BJ (cell line): ENCODE measurements around the gene PLA1A. TPM values are rescaled to one million over a fixed set of nuclear protein-coding genes. Genes with fewer than 3 reads are reported as not detected.

Experiments
- CTCF ChIA-PET: fragments of 350-600 bp; formaldehyde crosslinking; extraction: SDS; loops from one replicate; lab custom pipeline; 2021; ENCODE audit warnings: antibody characterized with exemption, inconsistent platforms; lab: Yijun Ruan, JAX
- POLR2A ChIA-PET: fragments of 300-600 bp; sonication (Branson Sonifier 250); formaldehyde crosslinking; extraction: SDS; loops from one replicate; lab custom pipeline; 2021; ENCODE audit warnings: antibody characterized with exemption; lab: Charles Lee
- DNase-seq: peaks from one replicate; pipeline ENCODE4 v3.0.0-alpha.2; 2011; ENCODE audit warnings: low read depth
- H3K27me3 ChIP-seq: 2 replicates; pipeline ENCODE4 v1.6.0; 2011; ENCODE audit warnings: low read length; ENCODE audit not compliant: control insufficient read depth, insufficient read depth
- H3K36me3 ChIP-seq: 2 replicates; pipeline ENCODE4 v1.5.1; 2011; ENCODE audit warnings: low read length; ENCODE audit not compliant: control insufficient read depth, insufficient read depth
- H3K4me3 ChIP-seq: 2 replicates; pipeline ENCODE4 v1.5.1; 2011; ENCODE audit warnings: low read depth, mild to moderate bottlenecking, control low read depth, low read length
- CTCF ChIP-seq: IDR thresholded peaks from 2 replicates; pipeline ENCODE4 v1.5.1; 2011; ENCODE audit warnings: low read depth, mild to moderate bottlenecking, control low read depth, inconsistent platforms, low read length, moderate library complexity; ENCODE audit not compliant: insufficient read depth
- polyA plus RNA-seq: library from polyadenylated mRNA; depleted of rRNA; stranded (reverse); fragments of >200 nt; gene quantifications from 2 replicates; pipeline ENCODE4 v1.2.3, GENCODE V29; 2011

The PLA1A gene
- polyA plus RNA-seq, 1 experiment, result not detected

GRCh38 chr3:119639494-119640350 lies 42.0 kb downstream of the PLA1A start:
- H3K27me3 ChIP-seq, result no peaks in the 10 kb centered on the region
- no peak for TF ChIP-seq CTCF
- ChIA-PET POLR2A (no interaction called here), CTCF (no interaction called here)
- DNase-seq, result no peak
- no peaks in the 10 kb centered on the region for H3K36me3 ChIP-seq
- no peak overlapping the region for H3K4me3 ChIP-seq

GRCh38 chr3:119641416-119641815 lies 43.7 kb downstream of the PLA1A start:
- Histone ChIP-seq H3K27me3 (no peaks in the 10 kb centered on the region), H3K36me3 (no peaks in the 10 kb centered on the region), H3K4me3 (no peak overlapping the region)
- CTCF ChIA-PET, result no interaction called here
- POLR2A ChIA-PET, result no interaction called here
- DNase-seq, result no peak
- TF ChIP-seq CTCF, result no peak

- Histone ChIP-seq H3K36me3 (no peaks in the 10 kb centered on the region), H3K27me3 (no peaks in the 10 kb centered on the region), H3K4me3 (no peak overlapping the region)
- ChIA-PET POLR2A (no interaction called here), CTCF (interaction anchor here (0.5 to 1.3 kb wide), 2 partner anchors 12 to 25 kb away, joined by 3 read pairs; no protein-coding TSS in a partner anchor)
- TF ChIP-seq CTCF, result no peak
- no peak for DNase-seq
These were observed 45.2 kb downstream of the PLA1A start for GRCh38 chr3:119642746-119643473.

- Histone ChIP-seq H3K4me3 (no peak overlapping the region), H3K36me3 (no peaks in the 10 kb centered on the region), H3K27me3 (no peaks in the 10 kb centered on the region)
- POLR2A ChIA-PET, result no interaction called here
- no peak for TF ChIP-seq CTCF
- CTCF ChIA-PET, result interaction anchor here (1.2 to 1.3 kb wide), 2 partner anchors 19 to 25 kb away, joined by 3 to 5 read pairs; no protein-coding TSS in a partner anchor
- DNase-seq, result peak; percentile 72
These were observed 45.8 kb downstream of the PLA1A start for GRCh38 chr3:119643528-119643927.

GRCh38 chr3:119644481-119644880 lies 46.8 kb downstream of the PLA1A start:
- ChIA-PET CTCF (interaction anchor here (1.2 kb wide), 1 partner anchor 18 kb away, joined by 5 read pairs; no protein-coding TSS in a partner anchor), POLR2A (no interaction called here)
- no peak for TF ChIP-seq CTCF
- no peak for DNase-seq
- Histone ChIP-seq H3K27me3 (no peaks in the 10 kb centered on the region), H3K4me3 (no peak overlapping the region), H3K36me3 (no peaks in the 10 kb centered on the region)
